ENCODE data around the gene LRMDA.
"Not testable (repeated sequence)": the region's sequence is repeated elsewhere in the genome, so short reads cannot be mapped to it uniquely, and the experiment has no call there.

The LRMDA gene

DNA sequence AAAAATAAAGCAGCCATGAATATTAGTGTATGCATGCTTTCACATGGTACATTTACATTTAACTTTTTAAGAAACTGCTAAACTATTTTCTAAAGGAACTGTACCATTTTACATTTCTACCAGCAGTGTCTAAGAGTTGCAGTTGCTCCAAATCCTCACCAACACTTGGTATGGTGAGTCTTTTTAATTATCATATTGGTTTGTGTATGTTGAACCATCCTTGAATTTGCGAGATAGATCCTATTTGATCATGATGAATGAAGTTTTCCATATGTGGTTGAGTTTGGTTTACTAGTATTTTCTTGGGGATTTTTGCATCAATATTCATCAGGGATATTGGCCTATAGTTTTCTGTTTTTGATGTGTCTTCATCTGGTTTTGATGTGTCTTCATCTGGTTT, 1057.2 kb downstream of the LRMDA start:
- DNase-seq (ENCODE audit: low read depth in 2 of 2): no peak

DNA sequence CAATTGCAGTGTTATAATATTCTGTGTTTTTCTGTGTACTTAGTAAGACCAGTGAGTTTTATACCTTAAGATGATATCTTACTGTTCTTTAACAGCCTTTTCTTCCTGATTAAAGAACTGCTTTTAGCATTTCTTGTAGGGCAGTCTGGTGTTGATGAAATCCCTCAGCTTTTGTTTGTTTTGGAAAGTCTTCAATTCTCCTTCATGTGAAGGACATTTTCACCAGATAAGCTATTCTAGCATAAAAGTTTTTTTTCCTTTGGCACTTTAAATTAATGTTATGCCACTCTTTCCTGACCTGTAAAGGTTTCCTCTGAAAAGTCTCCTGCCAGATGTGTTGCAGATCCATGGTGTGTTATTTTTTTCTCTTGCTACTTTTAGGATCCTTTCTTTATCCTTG, 1059.8 kb downstream of the LRMDA start:
- DNase-seq (ENCODE audit: low read depth in 2 of 2): no peak

GRCh38 chr10:76492026-76492425, 1060.6 kb downstream of the LRMDA start:
- peak; percentile 64 to 69 for DNase-seq (ENCODE audit: low read depth in 2 of 2)

DNA sequence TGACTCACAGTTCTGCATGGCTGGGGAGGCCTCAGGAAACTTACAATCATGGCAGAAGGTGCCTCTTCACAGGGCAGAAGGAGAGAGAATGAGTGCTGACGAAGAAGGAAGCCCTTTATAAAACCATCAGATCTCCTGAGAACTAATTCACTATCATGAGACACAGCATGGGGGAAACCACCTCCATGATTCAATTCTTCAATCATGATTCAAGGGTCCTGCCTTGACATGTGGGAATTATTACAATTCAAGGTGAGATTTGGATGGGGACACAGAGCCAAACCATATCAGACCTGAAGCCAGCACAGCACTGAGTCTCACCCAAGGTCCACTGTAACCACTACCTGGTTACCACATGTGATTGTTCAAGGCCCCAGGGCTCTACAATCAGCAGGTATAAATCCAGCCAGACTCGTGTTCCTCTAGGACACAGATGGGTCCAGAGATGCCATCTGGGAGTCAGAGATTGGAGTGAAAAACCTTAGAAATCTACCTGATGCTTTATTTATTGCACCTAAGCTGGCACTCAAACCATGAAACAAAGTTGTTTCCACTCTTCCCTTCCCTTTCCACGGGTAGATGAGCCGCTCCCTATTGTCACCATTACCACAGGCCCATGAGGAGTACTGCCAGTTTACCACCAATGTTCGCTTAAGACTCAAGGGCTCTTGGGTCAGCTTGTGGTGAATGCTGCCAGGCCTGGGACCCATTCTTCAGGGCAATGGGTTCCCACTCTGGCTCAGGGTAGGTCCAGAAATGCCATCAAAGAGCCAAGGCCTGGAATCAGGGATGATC, 1061.5 kb downstream of the LRMDA start:
- DNase-seq (ENCODE audit: low read depth in 2 of 2): no peak

DNA sequence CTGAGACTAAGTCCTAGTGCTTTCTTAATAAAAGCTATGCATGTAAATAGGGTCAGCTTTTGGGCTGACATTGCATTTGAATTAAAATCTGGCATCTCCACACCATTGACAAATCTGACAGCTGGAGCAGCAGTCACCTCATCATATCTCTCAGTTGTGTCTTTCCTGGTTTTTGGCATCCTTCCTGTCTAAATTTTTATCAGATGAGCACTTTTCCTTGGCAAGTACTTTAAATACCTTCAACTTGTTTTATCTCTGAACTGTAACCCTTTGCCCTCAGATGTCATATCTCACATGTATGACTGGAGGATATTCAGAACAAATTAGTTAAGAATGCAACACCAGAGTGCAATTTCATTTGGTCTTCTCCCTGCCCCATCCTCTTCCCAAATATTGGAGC, 1066.2 kb downstream of the LRMDA start:
- DNase-seq (ENCODE audit: low read depth in 2 of 2): peak; percentile 13 to 21

GRCh38 chr10:76504823-76505222, 1073.4 kb downstream of the LRMDA start:
- DNase-seq (ENCODE audit: low read depth in 2 of 2): no peak

DNA sequence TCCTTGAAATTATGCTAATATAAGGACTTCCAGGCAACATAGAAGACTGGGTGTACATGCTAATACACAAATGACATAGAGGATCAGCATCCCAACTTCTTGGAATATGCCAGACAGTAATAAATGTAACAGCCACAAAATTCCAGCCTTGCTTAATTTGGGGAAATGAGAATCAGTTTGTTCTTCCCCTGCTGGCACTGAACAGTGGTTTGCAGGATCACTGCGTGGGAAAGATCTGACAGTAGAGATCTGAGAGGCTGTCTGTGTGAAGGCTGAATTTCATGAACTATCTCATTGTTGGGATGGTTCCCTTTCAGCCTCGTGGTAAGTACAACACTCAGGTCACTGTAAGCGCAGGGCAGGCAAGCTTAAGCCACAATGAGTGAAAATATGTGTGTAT, 1078.0 kb downstream of the LRMDA start:
- DNase-seq (ENCODE audit: low read depth in 2 of 2): no peak

DNA sequence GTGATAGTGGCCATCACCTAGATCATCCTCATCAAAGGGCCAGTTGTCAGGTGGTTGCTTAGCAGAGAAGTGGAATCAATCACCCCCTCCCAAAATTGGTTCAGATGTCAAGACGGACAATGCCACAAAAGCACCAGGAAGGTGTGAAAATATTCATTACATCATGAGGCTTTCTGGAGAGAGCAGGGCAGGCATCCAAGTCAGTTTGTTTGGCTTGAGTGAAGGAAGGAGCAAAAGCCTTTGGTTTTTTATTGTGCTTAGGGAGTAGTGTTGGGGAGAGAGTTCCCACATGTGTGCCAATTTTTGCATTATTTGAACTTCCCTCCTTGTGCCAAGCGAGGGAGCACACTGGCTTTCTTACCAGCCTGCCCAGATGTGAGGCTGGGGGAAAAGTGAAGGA, 1082.9 kb downstream of the LRMDA start:
- DNase-seq (ENCODE audit: low read depth in 2 of 2): no peak

- DNase-seq (ENCODE audit: low read depth in 2 of 2): no peak
Observed at GRCh38 chr10:76514869-76515268, 1083.4 kb downstream of the LRMDA start.

GRCh38 chr10:76522547-76522946, 1091.1 kb downstream of the LRMDA start:
- no peak for DNase-seq (ENCODE audit: low read depth in 2 of 2)

GRCh38 chr10:76523246-76523645, 1091.8 kb downstream of the LRMDA start:
- DNase-seq (ENCODE audit: low read depth in 2 of 2): no peak

DNA sequence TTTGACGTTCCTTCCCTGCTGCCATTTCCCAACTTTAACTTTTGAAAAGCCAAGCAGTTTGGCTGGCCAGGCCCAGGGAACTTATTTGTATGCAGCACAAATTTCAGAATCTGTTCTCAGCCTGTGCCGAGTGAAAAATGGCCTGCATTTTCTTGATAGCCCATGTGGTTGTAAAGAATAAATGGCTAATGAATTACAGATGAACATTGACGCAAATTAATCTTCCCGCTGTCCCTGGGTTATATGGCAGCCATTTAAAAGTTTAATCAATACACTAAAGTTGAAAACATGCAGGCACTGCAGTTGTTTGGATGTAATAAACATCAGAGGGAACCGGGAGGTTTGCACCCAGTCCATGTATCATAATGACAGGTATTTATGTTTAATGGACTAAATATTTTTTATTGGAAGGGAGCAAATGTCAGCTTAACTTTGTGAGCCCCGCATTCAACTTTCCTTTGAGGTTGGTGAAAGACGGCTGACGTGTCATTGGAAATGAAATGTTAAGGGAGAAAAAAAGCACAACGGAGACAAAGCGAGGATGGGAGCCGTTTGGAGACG, 1092.4 kb downstream of the LRMDA start:
- peak; percentile 24 to 32 for DNase-seq (ENCODE audit: low read depth in 2 of 2)

DNA sequence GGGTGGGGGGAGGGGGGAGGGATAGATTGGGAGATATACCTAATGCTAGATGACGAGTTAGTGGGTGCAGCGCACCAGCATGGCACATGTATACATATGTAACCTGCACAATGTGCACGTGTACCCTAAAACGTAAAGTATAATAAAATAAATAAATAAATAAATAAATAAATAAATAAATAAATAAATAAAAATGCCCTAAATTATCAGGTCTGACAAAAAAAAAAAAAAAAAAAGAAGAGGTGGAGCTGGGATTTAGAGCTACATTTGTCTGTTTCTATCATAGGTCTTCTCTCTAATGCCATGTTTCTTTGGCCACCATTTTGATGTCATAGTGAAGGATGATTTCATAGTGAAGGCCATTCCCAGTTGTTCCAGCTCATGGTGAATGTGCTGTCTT, 1095.4 kb downstream of the LRMDA start:
- not testable (repeated sequence) for DNase-seq (ENCODE audit: low read depth in 2 of 2)

GRCh38 chr10:76540331-76540730, 1108.9 kb downstream of the LRMDA start:
- DNase-seq (ENCODE audit: low read depth in 2 of 2): no peak

- no peak for DNase-seq (ENCODE audit: low read depth in 2 of 2)
Observed at GRCh38 chr10:76540786-76541185, 1109.4 kb downstream of the LRMDA start.

DNA sequence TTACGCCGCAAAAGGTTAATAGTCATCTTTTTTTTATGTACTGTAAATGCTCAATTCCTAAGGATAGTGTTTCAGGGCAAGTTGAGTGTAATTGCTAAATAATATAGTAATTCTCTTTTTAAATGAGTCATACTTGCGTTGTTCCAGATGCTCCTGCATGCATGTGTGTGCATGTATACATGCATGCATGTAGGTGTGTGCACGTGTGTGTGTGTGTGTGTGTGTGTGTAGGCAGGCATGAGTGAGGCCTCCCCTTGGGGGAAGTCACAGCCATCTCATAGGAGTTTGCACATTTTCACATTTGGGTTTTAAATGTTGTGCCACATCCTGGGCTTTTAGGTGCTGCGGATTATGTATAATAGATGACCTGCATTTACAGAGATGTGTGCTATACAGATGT, 1110.4 kb downstream of the LRMDA start:
- DNase-seq (ENCODE audit: low read depth in 2 of 2): no peak

DNA sequence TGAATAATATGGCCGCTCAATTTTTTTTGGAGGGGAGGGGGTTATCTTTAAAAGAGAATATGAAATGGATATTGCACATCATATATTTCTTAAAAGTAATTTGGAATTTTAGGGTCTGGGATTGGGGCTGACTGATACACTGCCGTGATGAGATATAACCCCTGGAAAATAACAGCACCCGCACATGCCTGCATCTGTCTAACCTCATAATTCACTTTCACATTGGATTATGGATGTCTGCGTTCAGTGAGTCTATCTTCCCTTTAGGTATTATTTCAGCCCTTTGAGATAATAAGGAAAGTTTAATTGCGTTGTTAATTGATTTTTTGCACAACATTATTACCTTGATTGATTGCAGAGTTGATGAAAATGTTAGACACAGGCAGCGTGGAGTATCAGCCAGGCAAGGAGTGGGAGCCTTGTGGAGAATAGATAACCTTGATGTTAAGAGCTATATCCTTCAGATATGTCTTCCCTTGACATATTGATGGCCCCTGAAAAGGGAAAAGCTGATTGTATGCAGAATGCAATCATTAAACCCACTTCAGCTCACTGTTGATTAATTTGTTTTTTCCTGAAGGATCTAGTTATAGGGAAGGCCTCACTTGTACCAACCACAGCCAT, 1111.0 kb downstream of the LRMDA start:
- DNase-seq (ENCODE audit: low read depth in 2 of 2): no peak

DNA sequence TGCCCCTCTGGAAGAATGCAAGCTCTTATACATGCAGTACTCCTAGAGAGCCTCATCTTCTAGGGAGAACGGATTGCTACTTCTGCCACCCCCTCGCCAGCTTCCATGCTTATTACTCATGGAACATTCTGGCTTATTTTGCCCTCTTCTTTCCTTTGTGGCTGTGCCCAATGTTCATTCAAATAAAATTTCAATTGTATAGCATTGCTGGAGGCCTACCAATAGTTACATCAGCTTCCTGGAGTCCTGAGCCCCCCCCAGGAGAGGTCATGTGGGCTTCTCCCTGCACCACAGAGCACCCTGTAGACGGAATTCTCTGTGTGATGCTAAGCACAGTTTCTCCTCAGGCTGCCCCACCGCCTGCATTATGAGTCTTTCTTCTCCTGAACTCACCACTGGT, 1112.2 kb downstream of the LRMDA start:
- DNase-seq (ENCODE audit: low read depth in 2 of 2): no peak

GRCh38 chr10:76544789-76545188, 1113.4 kb downstream of the LRMDA start:
- no peak for DNase-seq (ENCODE audit: low read depth in 2 of 2)

DNA sequence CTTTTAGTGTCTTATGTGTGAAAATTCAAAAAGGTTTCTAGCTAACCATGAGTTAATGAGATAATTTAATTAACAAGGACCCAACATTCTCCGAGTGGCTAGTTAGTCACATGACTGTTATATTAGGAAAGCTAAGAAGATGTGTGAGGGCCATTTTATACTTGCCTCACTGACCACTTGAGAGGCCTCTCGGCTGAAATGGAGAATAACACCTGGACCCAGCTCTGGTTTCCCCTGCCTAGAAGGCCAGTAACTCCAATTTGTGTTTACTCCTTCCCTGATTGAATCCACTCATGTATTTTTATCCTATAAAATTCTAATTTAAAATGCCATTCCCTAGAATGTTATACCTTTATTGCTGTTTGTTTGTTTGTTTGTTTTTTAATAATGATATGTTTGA, 1115.0 kb downstream of the LRMDA start:
- no peak for DNase-seq (ENCODE audit: low read depth in 2 of 2)

DNA sequence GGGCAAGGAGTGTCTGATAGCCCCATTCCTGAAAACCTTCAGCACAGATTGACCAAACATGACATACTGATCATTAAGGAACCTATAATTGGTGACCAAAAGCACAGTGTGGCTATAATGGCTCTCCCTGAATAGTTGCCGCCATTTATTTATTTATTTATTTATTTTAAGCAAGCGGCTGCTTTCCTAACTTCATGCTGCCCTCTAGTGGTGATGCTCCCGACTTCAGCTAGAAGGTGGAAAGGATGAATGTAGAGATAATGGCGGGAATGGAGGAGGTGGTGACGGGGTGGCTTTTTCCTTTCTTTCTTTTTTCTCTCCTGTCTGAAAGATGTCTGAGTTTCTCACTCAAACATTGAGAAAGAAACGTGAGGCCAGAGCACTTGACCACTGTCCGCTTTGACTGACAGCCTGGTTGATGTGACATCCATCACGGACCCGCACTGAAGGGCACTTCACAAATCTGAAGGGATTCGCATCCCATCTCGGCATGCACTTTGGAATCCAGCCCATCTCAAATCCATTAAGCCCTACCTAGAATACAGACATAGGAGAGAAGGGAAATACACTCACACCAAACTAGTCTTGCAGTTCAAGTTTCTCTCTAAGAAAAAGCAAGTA, 1116.0 kb downstream of the LRMDA start:
- peak in 1 of 2 experiments; percentile 52 for DNase-seq (ENCODE audit: low read depth in 2 of 2)

GRCh38 chr10:76548716-76549115, 1117.3 kb downstream of the LRMDA start:
- no peak for DNase-seq (ENCODE audit: low read depth in 2 of 2)

DNA sequence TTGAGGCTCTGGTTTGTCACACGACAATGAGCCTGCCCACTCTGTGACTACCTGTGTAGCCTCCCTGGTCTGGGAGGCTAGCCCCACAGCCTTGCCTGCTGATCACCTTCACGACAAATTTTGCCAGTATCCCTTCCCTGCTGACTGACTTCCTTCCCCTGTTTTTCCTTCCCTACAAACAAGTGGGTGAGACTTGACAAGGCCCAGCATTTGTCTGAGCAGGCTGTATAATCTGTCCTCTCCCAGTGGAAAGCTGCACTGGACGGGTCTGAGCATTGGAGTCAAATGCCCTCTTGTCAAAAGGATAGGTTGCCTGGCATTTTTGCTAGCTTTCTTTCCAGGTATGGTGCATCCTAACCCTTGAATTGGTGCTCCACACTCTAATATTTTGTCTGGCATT, 1117.7 kb downstream of the LRMDA start:
- no peak for DNase-seq (ENCODE audit: low read depth in 2 of 2)
